SKM-1 treated with dmso at 0.1 percent for 144 hours (cell line): ENCODE data around the gene FUZ.

ENCODE experiments used
- DNase-seq: peaks from one replicate; lab custom pipeline; 2025; ENCODE audit not compliant: unreplicated experiment; lab: John Stamatoyannopoulos, UW

FUZ gene, protein sequence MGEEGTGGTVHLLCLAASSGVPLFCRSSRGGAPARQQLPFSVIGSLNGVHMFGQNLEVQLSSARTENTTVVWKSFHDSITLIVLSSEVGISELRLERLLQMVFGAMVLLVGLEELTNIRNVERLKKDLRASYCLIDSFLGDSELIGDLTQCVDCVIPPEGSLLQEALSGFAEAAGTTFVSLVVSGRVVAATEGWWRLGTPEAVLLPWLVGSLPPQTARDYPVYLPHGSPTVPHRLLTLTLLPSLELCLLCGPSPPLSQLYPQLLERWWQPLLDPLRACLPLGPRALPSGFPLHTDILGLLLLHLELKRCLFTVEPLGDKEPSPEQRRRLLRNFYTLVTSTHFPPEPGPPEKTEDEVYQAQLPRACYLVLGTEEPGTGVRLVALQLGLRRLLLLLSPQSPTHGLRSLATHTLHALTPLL

DNA sequence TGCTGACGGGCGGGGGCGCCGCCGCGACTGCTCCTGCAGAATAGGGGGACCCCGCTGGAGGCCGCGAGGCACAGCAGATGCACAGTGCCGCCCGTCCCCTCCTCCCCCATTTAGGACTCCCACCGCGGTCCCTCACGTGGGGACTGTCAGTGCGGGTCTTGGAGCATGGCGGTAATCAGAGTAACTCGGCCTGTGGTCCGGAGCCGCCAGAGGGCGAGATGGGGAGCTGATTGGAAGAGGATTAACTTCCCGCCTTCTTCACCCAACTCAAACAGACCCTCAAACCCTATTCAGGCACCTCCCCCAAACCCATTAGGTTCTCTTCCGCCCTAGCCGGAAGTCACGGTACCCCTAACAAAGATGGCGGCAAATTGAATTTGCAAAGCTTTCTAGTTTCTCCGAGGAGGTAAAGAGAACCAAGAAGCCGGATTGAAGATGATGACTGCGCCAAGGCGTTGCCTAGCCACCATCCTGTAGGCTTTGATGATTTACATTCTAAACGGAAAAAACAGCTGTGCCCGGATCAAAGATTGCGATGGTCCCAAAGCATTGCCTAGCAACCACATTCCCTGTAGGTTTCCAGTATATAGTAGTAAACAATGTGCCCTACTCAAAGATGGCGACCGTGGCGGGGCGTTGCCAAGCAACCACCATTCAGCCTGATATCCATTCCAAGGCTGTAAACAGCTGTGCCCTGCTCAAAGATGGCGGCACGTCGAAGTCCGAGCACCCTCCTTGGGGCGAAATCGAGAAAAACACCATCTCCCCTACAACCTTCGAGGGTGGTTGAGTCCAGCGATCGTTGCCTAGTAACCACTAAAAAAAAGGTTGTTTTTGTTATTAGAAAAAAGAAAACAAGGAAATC, at the start of gene FUZ:
Gene FUZ (minus strand): TSS at position 296 of the 865 bp plus-strand sequence. CDS start 186 bp downstream, at position 110.
- no peak for DNase-seq

DNA sequence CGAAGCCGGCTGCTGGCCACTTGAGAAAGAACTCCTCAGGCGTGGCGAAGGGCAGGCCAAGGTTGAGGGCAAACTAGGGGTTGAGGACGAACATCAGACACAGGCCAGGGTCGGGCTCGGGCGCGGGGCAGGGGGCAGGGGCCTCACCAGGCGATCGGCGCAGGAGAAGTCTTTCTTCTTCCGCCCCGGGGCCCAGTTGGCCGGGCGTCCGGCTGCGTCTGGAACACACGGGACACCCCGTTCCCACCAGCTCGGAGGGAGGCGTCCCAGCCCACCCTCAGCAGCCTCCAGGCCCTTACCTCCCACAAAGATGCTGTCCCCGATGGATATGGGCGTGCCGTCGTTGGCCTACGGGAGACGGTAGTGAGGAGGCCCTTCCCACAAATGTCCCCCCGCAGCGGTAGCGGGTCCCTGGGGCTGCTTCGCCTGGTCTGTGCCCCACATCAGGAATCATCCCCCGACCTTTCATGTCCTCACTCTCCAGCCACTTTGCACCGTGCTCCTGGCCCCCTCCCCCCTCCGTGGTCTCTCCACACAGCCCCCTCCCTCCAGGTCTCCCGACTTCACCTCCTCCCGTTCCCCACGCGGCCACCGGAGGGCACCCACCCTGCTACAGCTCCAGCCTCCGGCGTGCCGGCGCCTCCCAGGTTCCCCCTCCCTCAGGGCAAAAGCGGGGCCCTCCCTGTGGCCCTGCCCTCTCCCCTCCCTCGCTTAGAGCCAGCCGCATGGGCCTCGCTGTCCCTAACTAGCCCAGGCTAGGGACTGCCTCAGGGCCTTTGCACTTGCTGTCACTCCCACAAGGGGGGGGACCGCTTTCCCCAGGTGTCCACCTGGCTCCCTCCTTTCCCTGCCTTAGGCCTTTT, 49.5 kb upstream of the FUZ start:
- no peak for DNase-seq

DNA sequence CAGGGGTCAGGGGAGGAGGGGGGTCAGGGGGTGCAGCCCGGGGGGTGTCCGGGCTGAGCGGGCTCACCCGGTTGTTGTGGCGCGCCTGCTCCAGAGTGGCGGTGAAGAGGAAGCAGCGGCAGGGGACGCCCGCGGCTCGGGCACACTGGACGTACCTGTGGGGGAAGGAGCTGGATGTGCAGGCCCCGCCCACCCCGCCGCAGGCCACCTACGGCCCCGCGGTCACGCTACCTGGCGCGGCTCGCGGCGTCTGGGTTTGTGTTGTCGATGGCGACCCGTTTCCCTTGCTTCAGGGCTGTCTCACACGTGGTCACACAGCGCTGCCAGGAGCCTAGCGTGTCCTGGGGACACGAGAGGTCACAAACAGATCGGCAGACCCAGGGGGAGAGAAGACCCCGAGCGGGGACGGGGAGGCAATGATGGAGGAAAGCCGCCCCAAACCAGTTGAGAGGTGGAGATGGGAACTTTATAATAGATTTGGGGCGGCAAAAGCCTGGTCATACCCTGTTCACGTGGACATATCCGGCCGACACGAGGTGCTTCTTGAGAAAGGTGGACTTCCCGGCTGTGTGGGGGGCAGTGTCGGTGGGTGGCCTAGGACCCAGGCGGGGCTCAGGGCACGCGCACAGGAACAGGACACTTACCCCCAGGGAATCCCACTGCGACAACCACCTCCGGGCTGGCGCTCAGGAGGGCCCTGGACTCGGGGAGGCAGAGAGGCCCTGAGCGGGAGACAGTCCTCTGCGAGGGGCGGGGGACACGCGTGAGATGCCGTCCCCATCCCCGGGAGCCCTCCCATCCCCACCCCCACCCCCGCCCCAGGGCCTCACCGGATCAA, 48.7 kb upstream of the FUZ start:
- DNase-seq: no peak

DNA sequence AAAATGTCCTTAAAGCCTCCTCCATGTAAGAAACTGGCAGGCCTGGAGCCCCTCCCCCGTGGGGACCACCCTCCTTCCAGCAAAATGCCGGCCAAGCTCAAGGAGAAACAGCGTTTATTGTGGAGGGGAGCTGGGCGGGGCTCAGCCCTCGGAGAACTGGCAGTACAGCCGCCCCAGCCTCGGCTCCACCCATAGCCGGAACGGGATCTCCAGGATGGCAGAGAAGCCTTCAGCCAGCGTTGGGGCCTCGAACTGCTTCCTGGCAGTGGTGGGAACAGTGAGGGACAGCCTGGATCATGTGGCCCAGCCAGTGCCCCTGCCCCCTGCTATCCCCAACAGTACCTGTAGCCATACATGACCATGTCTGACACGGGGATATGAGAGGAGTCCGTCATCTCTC, 48.0 kb upstream of the FUZ start:
- DNase-seq: no peak

DNA sequence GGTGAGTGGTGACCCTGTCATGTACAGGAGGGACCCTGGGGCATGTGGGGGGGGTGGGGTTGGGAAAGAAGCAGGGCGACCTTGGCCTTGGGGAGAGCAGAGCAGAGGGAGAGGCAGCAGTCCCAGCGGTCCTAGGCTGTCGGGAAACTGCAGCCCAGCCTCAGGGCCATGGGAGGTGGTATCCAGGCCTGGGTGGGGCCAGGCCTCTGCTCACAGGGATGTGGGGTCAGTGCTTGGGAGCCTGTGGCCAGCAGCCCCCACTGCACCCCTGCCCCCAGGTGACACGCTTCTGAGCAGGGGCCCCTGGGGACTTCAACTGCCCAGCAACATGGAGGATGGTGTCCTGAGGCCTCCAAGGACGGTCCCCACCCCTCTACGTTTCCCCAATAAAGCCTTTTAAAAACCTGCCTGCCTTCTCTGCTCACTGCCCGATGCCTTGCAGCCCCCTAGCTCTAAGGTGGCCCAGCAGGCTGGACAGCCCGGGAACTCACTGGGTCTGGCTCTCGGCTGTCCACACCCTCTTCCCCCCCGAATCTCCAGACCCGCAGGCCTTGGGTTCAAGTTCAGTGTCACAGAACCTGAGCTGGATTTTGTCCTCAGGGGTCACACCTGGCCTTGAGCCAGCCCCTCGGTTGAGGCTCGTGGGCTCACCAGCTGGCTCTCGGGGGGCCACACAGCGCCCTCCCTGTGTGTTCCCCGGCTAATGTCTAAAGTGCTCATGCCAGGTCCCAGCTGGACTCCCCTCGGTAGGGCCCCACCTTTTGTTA, 47.4 kb upstream of the FUZ start:
- no peak for DNase-seq

DNA sequence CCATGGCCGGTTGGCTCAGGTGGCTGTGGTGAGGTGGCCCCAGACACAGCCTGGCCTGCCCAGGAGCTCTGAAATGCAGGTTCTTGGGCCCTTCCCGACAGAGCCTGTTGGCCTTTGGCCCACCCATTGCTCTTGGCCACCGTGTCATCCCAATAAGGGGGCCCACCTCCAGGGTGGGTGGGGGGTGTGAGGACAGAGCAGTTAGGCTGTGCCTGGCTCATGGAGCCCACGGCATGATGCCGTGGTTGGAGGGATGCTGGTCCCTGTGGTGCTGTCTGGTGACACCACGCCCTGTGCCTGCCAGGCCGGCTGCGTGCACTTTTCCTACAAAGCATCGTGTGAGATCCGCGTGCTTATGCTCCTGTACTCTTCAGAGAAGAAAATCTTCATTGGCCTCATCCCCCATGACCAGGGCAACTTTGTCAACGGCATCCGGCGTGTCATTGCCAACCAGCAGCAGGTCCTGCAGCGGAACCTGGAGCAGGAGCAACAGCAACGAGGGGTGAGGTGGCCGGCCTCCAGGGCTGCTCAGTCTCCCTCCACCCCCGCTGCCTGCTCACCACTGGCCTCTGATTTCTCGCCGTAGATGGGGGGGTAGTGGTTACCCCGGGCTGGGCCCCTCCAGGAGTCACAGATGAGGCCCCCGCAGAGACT, 46.7 kb upstream of the FUZ start:
- no peak for DNase-seq

DNA sequence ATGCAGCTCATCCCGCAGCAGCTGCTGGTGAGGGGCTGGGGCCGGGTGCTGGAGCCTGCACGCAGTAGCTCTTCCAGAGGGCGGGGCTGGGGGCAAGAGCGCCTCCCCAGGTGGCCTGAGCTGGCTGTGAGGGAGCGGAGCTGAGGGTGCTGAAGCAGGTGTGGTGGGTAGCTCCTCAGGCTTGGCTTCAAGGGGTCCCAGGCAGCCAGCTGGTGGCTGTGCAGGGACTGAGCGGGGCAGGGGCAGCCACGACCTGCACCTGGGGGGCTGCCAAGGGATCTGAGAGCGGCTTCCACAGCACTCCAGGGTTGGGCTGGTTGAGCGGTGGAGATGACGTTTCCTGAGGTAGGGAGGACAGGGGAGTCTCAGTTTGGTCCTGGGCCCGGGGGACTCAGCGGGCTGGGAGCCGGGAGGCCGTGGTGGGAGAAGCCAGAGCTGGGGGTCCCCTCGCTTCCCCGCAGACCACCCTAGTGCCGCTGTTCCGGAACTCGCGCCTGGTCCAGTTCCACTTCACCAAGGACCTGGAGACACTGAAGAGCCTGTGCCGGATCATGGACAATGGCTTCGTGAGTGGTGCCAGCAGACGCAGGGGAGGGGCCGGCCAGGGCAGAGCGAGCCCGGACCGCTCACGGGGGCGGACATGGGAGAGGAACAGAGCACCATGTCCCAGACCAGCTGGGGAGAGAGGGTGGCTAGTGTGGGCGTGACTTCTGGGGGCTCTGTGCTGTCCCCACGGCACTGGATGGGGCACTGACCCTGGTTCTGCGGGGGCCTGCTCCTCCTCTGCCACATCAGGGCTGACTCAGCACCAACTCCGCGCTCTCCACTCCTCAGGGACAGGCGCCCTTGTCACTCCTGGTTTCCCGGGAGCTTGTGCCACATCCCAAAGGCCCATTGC, 45.2 kb upstream of the FUZ start:
- DNase-seq: no peak

DNA sequence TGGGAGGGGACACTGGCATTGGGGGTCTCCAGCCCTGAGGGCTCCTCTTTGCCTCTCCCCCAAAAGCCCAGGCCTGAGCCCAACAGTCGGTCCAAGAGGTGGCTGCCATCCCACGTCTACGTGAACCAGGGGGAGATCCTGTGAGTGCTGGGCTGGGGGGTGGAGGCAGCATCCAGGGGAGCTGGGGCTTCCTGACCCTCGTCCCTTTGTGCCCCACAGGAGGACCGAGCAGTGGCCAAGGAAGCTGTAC, 44.7 kb upstream of the FUZ start:
- no peak for DNase-seq

DNA sequence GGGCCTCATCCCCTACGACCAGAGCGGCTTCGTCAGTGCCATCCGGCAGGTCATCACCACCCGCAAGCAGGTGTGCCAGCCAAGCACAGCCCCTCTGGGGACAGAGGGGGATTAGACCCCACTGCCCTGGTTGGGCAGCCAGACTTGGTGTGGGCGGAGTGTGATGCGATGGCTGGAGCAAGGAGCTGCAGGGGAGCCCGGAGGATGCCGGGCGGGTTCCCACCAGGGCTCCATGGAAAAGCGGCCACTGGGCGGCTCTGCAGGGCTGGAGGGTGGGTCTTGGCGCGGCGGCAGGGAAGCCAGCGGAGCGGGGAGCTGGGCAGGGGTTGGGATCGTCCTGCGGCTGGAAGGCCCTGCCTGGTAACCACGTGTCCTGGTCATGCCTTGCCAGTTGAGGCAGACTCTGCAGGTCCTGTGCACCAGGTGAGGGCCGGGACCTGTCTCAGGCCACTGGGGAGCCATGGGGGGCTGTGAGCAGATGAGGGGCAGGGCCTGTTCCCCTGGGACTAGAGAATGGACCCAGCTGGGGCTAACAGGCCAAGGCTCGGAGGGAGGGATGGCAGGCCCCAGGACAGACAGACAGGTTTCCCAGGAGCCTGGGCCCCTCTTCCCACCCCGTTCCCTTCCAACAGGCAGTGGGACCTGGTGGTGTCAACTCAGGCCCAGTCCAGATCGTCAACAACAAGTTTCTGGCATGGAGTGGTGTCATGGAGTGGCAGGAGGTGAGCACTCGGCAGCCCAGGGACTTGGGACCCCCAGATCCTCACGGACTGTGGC, 44.2 kb upstream of the FUZ start:
- no peak for DNase-seq

DNA sequence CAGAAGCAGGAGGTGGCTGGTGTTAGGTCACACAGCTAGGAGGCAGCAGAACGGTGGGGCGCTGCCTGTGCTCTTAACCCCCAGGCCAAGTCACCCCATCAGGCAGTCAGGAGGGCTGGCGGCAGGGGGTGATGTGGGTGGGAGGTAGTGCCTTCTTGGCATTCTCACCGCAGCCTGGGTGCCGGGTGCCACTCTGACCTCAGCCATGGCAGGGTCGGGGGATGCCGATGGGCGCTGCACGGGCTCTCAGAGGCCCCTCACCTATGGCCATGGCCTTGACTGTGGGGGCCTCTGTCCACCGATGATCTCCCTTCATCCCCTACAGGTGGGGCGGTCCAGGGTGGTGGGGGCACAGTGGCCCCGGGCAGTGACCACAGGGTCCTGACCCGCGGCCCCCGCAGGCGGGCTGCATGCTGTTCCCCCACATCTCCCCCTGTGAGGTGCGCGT, 43.5 kb upstream of the FUZ start:
- no peak for DNase-seq

DNA sequence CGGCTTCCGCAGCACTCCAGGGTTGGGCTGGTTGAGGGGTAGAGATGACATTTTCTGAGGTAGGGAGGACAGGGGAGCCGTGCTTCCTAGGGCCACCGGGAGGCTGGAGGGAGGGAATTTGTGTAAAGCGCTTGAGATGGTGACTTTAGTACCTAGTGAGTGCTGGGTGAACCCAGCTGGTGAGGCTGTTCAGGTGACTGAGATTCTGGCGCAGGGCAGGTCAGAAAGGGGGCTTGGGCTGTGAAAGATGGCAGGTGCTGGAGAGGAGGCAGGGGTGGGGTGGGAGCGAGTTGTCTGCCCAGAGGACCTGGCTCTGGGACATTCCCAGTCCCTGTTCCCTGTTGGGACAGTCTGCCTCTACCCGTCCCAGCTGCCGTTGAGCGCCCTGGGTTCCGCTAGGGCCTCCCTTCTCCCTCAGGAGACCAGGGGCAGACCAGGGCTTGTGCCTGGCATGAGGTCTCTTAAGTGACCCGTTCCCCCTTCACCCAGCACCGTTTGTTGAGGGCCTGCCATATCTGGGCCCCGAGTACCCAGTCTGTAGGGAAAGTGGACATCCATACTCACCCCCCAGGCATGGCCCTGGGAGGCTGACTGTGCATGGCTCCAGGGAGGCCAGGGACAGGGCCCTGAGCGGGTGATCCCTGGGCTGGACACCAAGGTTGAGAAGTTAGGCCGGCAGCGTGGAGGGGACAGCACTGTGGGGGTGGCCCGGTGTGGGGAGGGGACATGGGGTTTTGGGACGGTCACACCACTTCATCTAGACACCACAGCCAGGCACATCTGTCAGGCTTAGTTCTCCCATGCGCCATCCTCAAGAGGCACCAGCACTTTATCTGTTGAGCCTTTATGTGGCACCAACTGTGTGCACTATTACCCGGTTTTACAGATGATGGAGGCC, 42.8 kb upstream of the FUZ start:
- no peak for DNase-seq

DNA sequence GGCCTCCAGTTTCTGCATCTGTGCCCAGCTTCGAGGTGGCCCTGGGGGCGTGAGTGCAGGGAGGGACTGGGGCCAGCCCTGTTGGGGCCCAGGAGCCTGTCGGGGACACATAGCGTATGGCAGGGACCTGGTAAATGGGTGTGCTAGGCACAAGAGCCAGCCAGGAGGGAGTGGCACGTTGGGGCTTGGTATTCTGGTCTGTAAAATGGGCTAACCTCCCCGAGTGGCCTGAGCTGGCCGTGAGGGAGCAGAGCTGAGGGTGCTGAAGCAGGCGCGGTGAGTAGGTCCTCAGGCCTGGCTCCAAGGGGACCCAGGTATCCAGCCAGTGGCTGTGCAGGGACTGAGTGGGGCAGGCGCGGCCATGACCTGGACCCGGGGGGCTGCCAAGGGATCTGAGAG, 42.2 kb upstream of the FUZ start:
- no peak for DNase-seq

DNA sequence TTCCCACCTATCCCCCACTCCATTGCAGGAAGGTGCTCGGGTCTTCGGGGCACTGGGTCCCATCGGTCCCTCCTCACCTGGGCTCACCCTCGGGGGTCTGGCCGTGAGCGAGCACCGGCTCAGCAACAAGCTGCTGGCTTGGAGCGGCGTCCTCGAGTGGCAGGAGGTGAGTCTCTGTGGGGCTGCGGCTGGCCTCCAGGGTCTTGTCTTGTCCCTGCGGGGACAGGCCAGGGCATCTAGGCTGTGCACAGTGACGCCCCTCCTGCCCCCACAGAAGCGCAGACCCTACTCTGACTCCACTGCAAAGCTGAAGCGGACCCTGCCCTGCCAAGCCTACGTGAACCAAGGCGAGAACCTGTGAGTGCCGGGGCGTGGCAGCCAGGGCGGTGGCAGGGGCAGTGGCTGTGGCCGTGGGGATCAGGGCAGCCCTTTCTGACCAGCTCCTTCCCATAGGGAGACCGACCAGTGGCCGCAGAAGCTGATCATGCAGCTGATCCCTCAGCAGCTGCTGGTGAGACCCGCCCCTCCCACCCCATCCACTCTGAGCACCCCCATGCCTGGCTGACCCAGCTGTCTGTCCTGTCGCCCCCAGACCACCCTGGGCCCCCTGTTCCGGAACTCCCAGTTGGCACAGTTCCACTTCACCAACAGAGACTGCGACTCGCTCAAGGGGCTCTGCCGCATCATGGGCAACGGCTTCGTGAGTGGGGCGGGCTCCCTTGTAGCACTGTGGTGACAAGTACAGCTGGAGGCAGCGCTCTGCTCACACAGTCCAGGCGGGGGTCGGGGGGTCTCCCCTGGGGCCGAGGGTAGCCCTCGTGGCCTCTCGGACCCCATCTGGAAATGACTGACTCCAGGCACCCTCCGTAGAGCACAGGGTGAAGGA, 41.5 kb upstream of the FUZ start:
- DNase-seq: no peak

DNA sequence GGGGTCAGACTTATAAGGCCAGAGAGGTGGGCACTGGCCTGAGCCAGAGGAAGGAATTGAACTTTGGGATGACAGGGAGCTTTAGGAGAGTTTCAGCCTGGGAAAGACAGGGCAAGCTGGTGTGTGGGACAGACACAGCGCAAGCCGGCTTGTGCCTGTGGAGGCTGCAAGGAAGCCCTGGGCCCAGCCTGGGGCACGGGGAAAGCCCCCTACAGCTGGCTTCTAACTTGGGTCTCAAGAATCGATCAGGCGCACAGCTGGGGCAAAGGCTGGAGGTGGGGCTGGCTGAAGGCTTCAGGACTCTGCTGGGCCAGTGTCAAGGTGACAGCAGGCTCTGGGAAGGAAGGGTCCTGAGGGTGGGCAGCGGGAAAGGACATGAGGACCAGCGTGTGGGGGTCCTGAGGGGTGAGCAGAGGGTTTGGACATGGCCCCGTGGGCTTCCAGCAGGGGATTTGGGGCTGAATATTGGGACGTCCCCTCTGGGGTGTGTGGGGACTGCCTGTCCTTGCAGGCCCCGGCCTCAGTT, 40.8 kb upstream of the FUZ start:
- no peak for DNase-seq

DNA sequence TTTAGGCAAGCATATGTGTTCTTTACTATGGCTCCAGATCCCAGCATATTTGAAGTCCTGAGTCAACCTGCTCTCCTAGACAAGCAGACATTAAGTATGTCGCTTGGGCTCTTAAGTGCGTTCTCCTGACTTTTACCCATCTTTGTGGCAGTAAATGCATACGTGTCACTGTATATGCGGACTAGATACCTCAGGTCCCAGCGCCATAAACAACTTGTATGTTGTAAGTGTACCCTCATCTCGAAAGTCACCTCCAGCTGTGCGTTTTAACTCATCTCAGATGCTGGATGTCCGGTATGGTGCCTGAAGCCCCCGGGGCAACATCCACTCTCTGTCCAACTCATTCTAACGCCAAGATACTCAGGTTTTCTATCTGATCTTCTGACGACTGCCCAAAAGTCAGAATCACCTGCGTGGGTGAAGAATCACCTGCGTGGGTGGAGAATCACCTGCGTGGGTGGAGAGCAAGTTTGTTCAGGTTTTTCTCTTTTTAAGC, 39.6 kb upstream of the FUZ start:
- no peak for DNase-seq
